Neural cell (in vitro differentiated cells): Measurements from ENCODE around the gene FOXO1.

Experiments used
- CTCF ChIP-seq: fragments of 450-650 bp; IDR thresholded peaks from 2 replicates; pipeline ENCODE4 v1.5.1; 2014; ENCODE audit warnings: antibody characterized with exemption, mild to moderate bottlenecking, moderate library complexity; ENCODE audit not compliant: poor library complexity, severe bottlenecking
- EP300 ChIP-seq: fragments of 450-650 bp; conservative IDR thresholded peaks from 2 replicates; pipeline ENCODE4 v1.6.1; 2014; ENCODE audit warnings: antibody characterized with exemption, mild to moderate bottlenecking, moderate library complexity; ENCODE audit not compliant: poor library complexity, severe bottlenecking

- TF ChIP-seq EP300, result no peak
- no peak for TF ChIP-seq CTCF
Observed at GRCh38 chr13:40656358-40656757, 10.1 kb downstream of the FOXO1 start.
